Keratinocyte (primary cell): Measurements from ENCODE around the gene AGO3. TPM values are rescaled to one million over a fixed set of nuclear protein-coding genes. Genes with fewer than 3 reads are reported as not detected.

ENCODE experiments used
- DNase-seq: peaks from one replicate; pipeline ENCODE4 v3.0.0-alpha.2; 2011; ENCODE audit warnings: low read depth, missing footprints, low spot score
- FAIRE-seq: peaks from 2 replicates; lab custom pipeline; 2011; peaks lifted over from hg19 to GRCh38; lab: Jason Lieb, UNC
- H2AFZ ChIP-seq: 2 replicates; pipeline ENCODE4 v1.6.0; 2012; ENCODE audit warnings: low read length, control low read depth, inconsistent platforms; ENCODE audit not compliant: control insufficient read depth
- H3K27ac ChIP-seq: 2 replicates; pipeline ENCODE4 v1.5.1; 2011; ENCODE audit warnings: low read length; ENCODE audit not compliant: control insufficient read depth, insufficient read depth
- H3K27me3 ChIP-seq: 3 replicates; pipeline ENCODE4 v1.6.0; 2011; ENCODE audit warnings: low read length; ENCODE audit not compliant: control insufficient read depth, insufficient read depth; ENCODE audit errors: extremely low read depth
- H3K36me3 ChIP-seq, 2 experiments: 2 replicates in 1 of 2; 3 replicates in 1 of 2; pipeline ENCODE4 v1.5.1; 2011; ENCODE audit warnings: low read length in 2 of 2, mild to moderate bottlenecking in 1 of 2; ENCODE audit not compliant: control insufficient read depth in 2 of 2, insufficient read depth in 2 of 2; ENCODE audit errors: extremely low read depth in 1 of 2
- H3K4me1 ChIP-seq: 3 replicates; pipeline ENCODE4 v1.5.1; 2011; ENCODE audit warnings: low read length; ENCODE audit not compliant: control insufficient read depth, insufficient read depth; ENCODE audit errors: extremely low read depth
- H3K4me2 ChIP-seq: 3 replicates; pipeline ENCODE4 v1.6.0; 2011; ENCODE audit warnings: low read depth, low read length; ENCODE audit not compliant: control insufficient read depth, insufficient read depth; ENCODE audit errors: extremely low read depth
- H3K4me3 ChIP-seq, 3 experiments: fragments of 200-600 bp in 1 of 3; sonication (generic) in 1 of 3; 2 replicates in 2 of 3; 3 replicates in 1 of 3; pipeline ENCODE4 v1.5.1; 2011 to 2016; ENCODE audit warnings: low read length in 3 of 3, mild to moderate bottlenecking in 3 of 3, control low read depth in 2 of 3, inconsistent platforms in 1 of 3, low read depth in 1 of 3, mixed read lengths in 1 of 3, mixed run types in 1 of 3, moderate library complexity in 1 of 3; ENCODE audit not compliant: control insufficient read depth in 2 of 3, insufficient read depth in 2 of 3; ENCODE audit errors: extremely low read depth in 1 of 3
- H3K79me2 ChIP-seq: 2 replicates; pipeline ENCODE4 v1.6.0; 2012; ENCODE audit warnings: low read length; ENCODE audit not compliant: control insufficient read depth, insufficient read depth
- H3K9ac ChIP-seq: 3 replicates; pipeline ENCODE4 v1.6.0; 2011; ENCODE audit warnings: low read length; ENCODE audit not compliant: control insufficient read depth, insufficient read depth; ENCODE audit errors: extremely low read depth
- H3K9me1 ChIP-seq: 3 replicates; pipeline ENCODE4 v1.6.0; 2011; ENCODE audit warnings: low read length; ENCODE audit not compliant: control insufficient read depth, insufficient read depth; ENCODE audit errors: extremely low read depth
- H3K9me3 ChIP-seq: 2 replicates; pipeline ENCODE4 v1.5.1; 2012; ENCODE audit warnings: low read depth, low read length; ENCODE audit not compliant: control insufficient read depth
- H4K20me1 ChIP-seq: 3 replicates; pipeline ENCODE4 v1.6.0; 2011; ENCODE audit warnings: low read length; ENCODE audit not compliant: control insufficient read depth, insufficient read depth; ENCODE audit errors: extremely low read depth
- EZH2 ChIP-seq: IDR thresholded peaks from one replicate; pipeline ENCODE4 v1.6.1; 2012; ENCODE audit warnings: inconsistent platforms, mild to moderate bottlenecking, low read length, moderate library complexity
- dilution Hi-C: fragments of 300-500 bp; cut with MboI; formaldehyde crosslinking; loops from one replicate; pipeline ENCODE4 v1.7.0; 2020; ENCODE audit warnings: low sequenced_read_pairs; ENCODE audit not compliant: extremely low pct_ligation_motif_present
- polyA plus RNA-seq, 5 experiments: library from polyadenylated mRNA; depleted of rRNA in 3 of 5; stranded (reverse) in 3 of 5; stranded (forward) in 1 of 5; unstranded in 1 of 5; fragments of >200 nt; gene quantifications; 1 replicate in 1 of 5; 2 replicates in 3 of 5; 3 replicates in 1 of 5; pipeline versions ENCODE4 v1.2.1 to v1.2.3, GENCODE V29; 2011 to 2012; ENCODE audit warnings: missing spikeins in 2 of 5, low read depth in 1 of 5, low replicate concordance in 1 of 5

The AGO3 gene
- polyA plus RNA-seq, 1 donor (not counting 4 experiments of a cell fraction or from before 2014, with no cell fraction given): 14.0 TPM

GRCh38 chr1:36119456-36119855, 188.6 kb downstream of the AGO3 start:
- no peak overlapping the region for H3K27ac ChIP-seq
- no peaks in the 10 kb centered on the region for H4K20me1 ChIP-seq
- no peak overlapping the region for H3K9ac ChIP-seq
- H3K79me2 ChIP-seq: no peaks in the 10 kb centered on the region
- peaks cover 17% of the 10 kb centered on the region for H3K27me3 ChIP-seq
- no peaks in the 10 kb centered on the region for H3K9me1 ChIP-seq
- H3K9me3 ChIP-seq: no peaks in the 10 kb centered on the region
- no peak for DNase-seq
- H2AFZ ChIP-seq: no peak overlapping the region
- no peaks in the 10 kb centered on the region for H3K4me1 ChIP-seq
- no peak for TF ChIP-seq EZH2
- no peak for FAIRE-seq
- no peak overlapping the region for H3K4me3 ChIP-seq
- H3K36me3 ChIP-seq: no peaks in the 10 kb centered on the region
- H3K4me2 ChIP-seq: no peak overlapping the region
- dilution Hi-C loops: no loop called here

Other genes with a start within 250 kb of the AGO3 start
- gene C1orf216, start 212.2 kb upstream of the AGO3 start, polyA plus RNA-seq: 10.0 to 10.4 TPM (median 10.1 TPM) in 3 replicates
- gene CLSPN, start 161.1 kb upstream of the AGO3 start, polyA plus RNA-seq: 0.98 to 7.7 TPM (median 4.7 TPM) in 3 replicates
- gene AGO4, start 123.1 kb upstream of the AGO3 start, polyA plus RNA-seq: 5.2 to 7.7 TPM (median 6.3 TPM) in 3 replicates
- 4.2 to 10.4 TPM (median 5.7 TPM) in 3 replicates for gene AGO1, start 47.9 kb upstream of the AGO3 start, polyA plus RNA-seq
- 0.02 to 0.13 TPM (median 0.03 TPM) in 3 replicates for gene TEKT2, start 153.0 kb downstream of the AGO3 start, polyA plus RNA-seq
- 33.1 to 47.6 TPM (median 42.6 TPM) in 3 replicates for gene ADPRS, start 157.8 kb downstream of the AGO3 start, polyA plus RNA-seq
- gene COL8A2, start 194.1 kb downstream of the AGO3 start, polyA plus RNA-seq: 0.09 to 0.28 TPM (median 0.23 TPM) in 3 replicates
- 145 to 173 TPM (median 169 TPM) in 3 replicates for gene TRAPPC3, start 218.4 kb downstream of the AGO3 start, polyA plus RNA-seq
- gene MAP7D1, start 225.1 kb downstream of the AGO3 start, polyA plus RNA-seq: 75.0 to 168 TPM (median 84.4 TPM) in 3 replicates